Measurements from ENCODE around the gene ERCC3.
"Not testable (repeated sequence)": the region's sequence is repeated elsewhere in the genome, so short reads cannot be mapped to it uniquely, and the experiment has no call there.

The ERCC3 gene

DNA sequence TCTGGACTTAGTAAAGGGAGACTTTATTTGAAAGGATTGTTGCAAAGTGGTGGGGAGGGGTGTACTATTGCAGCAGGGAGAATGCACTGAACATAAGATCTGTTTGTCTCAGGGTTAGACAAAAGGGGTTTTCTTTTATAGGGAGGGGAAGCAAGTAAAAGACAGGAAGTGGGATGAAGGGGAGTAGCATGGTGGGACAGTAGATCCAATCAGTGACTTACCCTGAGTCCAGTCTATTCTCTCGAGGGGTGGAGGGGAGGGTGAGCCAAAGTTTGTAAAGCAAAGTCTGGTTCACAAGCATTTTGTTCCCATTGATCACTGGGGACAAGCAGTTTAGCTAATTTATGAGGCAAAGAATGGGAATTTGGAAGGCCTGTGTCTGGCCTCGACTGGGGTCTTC is 38.8 kb downstream of the ERCC3 start:
- no peaks in the 10 kb centered on the region for H3K27me3 ChIP-seq (ENCODE audit: low read depth, low read length)
- H3K27ac ChIP-seq (ENCODE audit: low read length): no peak overlapping the region
- no peak overlapping the region for H3K9ac ChIP-seq (ENCODE audit: low read length)
- H3K4me3 ChIP-seq (ENCODE audit: low read length): no peak overlapping the region
- H3K36me3 ChIP-seq (replicated peaks; ENCODE audit: low read depth, low read length): peaks cover 20% of the 10 kb centered on the region
- no peaks in the 10 kb centered on the region for H3K79me2 ChIP-seq (ENCODE audit: low read length)
- H3K9me3 ChIP-seq (ENCODE audit: insufficient read depth, low read length): no peaks in the 10 kb centered on the region
- no peak overlapping the region for H2AFZ ChIP-seq (ENCODE audit: low read depth, low read length)
- H4K20me1 ChIP-seq (ENCODE audit: insufficient read depth, low read length): no peaks in the 10 kb centered on the region
- no peak for TF ChIP-seq EZH2phosphoT487 (IDR thresholded peaks at IDR 0.05; ENCODE audit: low read depth)
- TF ChIP-seq, protein P1, sequence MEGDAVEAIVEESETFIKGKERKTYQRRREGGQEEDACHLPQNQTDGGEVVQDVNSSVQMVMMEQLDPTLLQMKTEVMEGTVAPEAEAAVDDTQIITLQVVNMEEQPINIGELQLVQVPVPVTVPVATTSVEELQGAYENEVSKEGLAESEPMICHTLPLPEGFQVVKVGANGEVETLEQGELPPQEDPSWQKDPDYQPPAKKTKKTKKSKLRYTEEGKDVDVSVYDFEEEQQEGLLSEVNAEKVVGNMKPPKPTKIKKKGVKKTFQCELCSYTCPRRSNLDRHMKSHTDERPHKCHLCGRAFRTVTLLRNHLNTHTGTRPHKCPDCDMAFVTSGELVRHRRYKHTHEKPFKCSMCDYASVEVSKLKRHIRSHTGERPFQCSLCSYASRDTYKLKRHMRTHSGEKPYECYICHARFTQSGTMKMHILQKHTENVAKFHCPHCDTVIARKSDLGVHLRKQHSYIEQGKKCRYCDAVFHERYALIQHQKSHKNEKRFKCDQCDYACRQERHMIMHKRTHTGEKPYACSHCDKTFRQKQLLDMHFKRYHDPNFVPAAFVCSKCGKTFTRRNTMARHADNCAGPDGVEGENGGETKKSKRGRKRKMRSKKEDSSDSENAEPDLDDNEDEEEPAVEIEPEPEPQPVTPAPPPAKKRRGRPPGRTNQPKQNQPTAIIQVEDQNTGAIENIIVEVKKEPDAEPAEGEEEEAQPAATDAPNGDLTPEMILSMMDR (IDR thresholded peaks at IDR 0.05; ENCODE audit: low read depth, low read length): no peak
- no peak overlapping the region for H3K4me2 ChIP-seq (ENCODE audit: low read length)
- no peaks in the 10 kb centered on the region for H3K4me1 ChIP-seq (ENCODE audit: low read length)

DNA sequence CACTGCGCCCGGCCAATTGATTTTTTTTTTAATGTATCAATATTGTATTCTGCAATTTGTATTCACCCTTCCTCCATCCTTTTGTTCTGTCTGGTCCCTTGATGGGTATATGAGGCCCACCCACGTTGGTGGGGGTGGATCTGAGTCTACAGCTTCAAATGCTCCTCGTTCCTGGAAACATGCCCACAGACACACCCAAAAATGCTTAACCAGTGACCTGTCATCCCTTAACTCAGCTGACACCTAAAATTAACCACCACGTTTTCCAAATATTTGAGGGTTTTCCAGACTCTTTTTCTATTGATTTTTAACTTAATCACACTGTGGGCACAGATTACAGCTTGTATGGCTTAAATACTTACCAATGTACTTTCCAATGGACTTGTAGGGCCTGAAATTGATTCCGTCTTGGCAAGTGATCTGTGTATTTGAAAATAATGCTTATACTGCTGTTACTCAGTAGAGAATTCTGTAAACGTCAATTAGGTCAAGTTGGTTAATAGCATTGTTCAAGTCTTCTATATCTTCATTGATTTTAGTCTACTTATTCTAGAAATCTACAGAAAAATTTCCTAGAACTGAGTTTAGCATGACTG is 39.5 kb downstream of the ERCC3 start:
- H3K79me2 ChIP-seq (ENCODE audit: low read length): no peaks in the 10 kb centered on the region
- no peaks in the 10 kb centered on the region for H3K27me3 ChIP-seq (ENCODE audit: low read depth, low read length)
- no peak overlapping the region for H3K4me3 ChIP-seq (ENCODE audit: low read length)
- no peaks in the 10 kb centered on the region for H4K20me1 ChIP-seq (ENCODE audit: insufficient read depth, low read length)
- H3K4me1 ChIP-seq (ENCODE audit: low read length): no peaks in the 10 kb centered on the region
- H3K9ac ChIP-seq (ENCODE audit: low read length): no peak overlapping the region
- H3K9me3 ChIP-seq (ENCODE audit: insufficient read depth, low read length): no peaks in the 10 kb centered on the region
- H3K4me2 ChIP-seq (ENCODE audit: low read length): no peak overlapping the region
- H2AFZ ChIP-seq (ENCODE audit: low read depth, low read length): no peak overlapping the region
- H3K36me3 ChIP-seq (replicated peaks; ENCODE audit: low read depth, low read length): peaks cover 14% of the 10 kb centered on the region
- TF ChIP-seq, protein P1 (IDR thresholded peaks at IDR 0.05; ENCODE audit: low read depth, low read length): no peak
- no peak for TF ChIP-seq EZH2phosphoT487 (IDR thresholded peaks at IDR 0.05; ENCODE audit: low read depth)
- H3K27ac ChIP-seq (ENCODE audit: low read length): no peak overlapping the region

DNA sequence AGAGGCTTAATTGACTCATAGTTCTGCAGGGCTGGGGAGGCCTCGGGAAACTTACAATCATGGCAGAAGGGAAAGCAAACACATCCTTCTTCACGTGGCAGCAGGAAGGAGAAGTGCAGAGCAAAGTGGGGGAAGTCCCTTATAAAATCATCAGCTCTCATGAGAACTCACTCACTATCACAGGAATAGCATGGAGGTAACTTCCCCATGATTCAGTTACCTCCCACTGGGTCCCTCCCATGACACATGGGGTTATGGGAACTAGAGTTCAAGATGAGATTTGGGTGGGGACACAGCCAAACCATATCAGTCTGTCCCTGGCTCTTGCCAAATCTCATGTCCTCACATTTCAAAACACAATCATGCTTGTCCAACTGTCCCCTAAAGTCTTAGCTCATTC is 52.8 kb downstream of the ERCC3 start:
- not testable (repeated sequence) for H3K27ac ChIP-seq (ENCODE audit: low read length); H3K4me2 ChIP-seq (ENCODE audit: low read length)

DNA sequence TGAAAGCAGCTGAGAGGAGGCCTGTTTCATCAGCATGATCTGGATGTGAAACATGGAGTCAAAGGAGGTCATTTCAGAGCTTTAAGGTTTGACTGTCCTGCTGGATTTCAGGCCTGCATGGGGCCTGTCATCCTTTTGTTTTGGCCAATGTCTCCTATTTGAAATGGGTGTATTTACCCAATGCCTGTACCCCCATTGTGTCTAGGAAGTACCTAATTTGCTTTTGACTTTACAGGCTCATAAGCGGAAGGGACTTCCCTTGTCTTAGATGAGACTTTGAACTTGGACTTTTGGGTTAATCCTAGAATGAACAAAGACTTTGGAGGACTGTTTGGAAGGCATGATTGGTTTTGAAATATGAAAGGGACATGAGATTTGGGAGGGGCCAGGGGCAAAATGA is 54.5 kb downstream of the ERCC3 start:
- H3K4me1 ChIP-seq (ENCODE audit: low read length): no peaks in the 10 kb centered on the region
- no peaks in the 10 kb centered on the region for H4K20me1 ChIP-seq (ENCODE audit: insufficient read depth, low read length)
- H3K9ac ChIP-seq (ENCODE audit: low read length): no peak overlapping the region
- no peak overlapping the region for H3K27ac ChIP-seq (ENCODE audit: low read length)
- TF ChIP-seq EZH2phosphoT487 (IDR thresholded peaks at IDR 0.05; ENCODE audit: low read depth): no peak
- TF ChIP-seq, protein P1 (IDR thresholded peaks at IDR 0.05; ENCODE audit: low read depth, low read length): no peak
- no peak overlapping the region for H3K4me2 ChIP-seq (ENCODE audit: low read length)
- H3K27me3 ChIP-seq (ENCODE audit: low read depth, low read length): no peaks in the 10 kb centered on the region
- H3K9me3 ChIP-seq (ENCODE audit: insufficient read depth, low read length): 0 out of 2 replicates have a peak, but pooled peaks cover 8% of the 10 kb centered on the region
- no peaks in the 10 kb centered on the region for H3K79me2 ChIP-seq (ENCODE audit: low read length)
- H3K36me3 ChIP-seq (replicated peaks; ENCODE audit: low read depth, low read length): no peaks in the 10 kb centered on the region
- no peak overlapping the region for H2AFZ ChIP-seq (ENCODE audit: low read depth, low read length)
- no peak overlapping the region for H3K4me3 ChIP-seq (ENCODE audit: low read length)

More for the DNA sequence above, 52.8 kb downstream of the ERCC3 start:
- not testable (repeated sequence) for H3K9me3 ChIP-seq (ENCODE audit: insufficient read depth, low read length); H3K36me3 ChIP-seq (replicated peaks; ENCODE audit: low read depth, low read length); H4K20me1 ChIP-seq (ENCODE audit: insufficient read depth, low read length); H3K4me3 ChIP-seq (ENCODE audit: low read length); H3K4me1 ChIP-seq (ENCODE audit: low read length); H3K9ac ChIP-seq (ENCODE audit: low read length); H3K79me2 ChIP-seq (ENCODE audit: low read length); H2AFZ ChIP-seq (ENCODE audit: low read depth, low read length); H3K27me3 ChIP-seq (ENCODE audit: low read depth, low read length)

DNA sequence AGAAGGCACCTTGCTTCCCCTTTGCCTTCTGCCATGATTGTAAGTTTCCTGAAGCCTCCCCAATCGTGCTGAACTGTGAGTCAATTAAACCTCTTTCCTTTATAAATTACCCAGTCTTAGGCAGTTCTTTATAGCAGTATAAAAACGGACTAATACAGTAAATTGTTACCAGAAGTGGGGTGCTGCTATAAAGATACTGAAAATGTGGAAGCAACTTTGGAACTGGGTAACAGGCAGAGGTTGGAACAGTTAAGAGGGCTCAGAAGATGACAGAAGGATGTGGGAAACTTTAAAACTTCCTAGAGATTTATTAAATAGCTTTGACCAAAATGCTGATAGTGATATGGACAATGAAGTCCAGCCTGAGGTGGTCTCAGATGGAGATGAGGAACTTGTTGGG is 56.2 kb downstream of the ERCC3 start:
- H3K27me3 ChIP-seq (ENCODE audit: low read depth, low read length); H3K9ac ChIP-seq (ENCODE audit: low read length); H4K20me1 ChIP-seq (ENCODE audit: insufficient read depth, low read length); H3K79me2 ChIP-seq (ENCODE audit: low read length); H3K36me3 ChIP-seq (replicated peaks; ENCODE audit: low read depth, low read length); H3K4me2 ChIP-seq (ENCODE audit: low read length); H3K4me3 ChIP-seq (ENCODE audit: low read length); H3K27ac ChIP-seq (ENCODE audit: low read length); H3K4me1 ChIP-seq (ENCODE audit: low read length); H3K9me3 ChIP-seq (ENCODE audit: insufficient read depth, low read length); H2AFZ ChIP-seq (ENCODE audit: low read depth, low read length): not testable (repeated sequence)

Data from OCI-LY3 (cell line).